Activated CD8-positive, alpha-beta memory T cell treated with anti-CD3 and anti-CD28 coated beads, Interleukin-2, amount 50 U/mL, for 24 hours (primary cell): ENCODE data around the gene OR6X1.

Experiments
- DNase-seq: peaks from one replicate; pipeline ENCODE4 v3.0.0-alpha.2; 2020; ENCODE audit errors: extremely low read depth

Gene OR6X1, protein sequence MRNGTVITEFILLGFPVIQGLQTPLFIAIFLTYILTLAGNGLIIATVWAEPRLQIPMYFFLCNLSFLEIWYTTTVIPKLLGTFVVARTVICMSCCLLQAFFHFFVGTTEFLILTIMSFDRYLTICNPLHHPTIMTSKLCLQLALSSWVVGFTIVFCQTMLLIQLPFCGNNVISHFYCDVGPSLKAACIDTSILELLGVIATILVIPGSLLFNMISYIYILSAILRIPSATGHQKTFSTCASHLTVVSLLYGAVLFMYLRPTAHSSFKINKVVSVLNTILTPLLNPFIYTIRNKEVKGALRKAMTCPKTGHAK

DNA sequence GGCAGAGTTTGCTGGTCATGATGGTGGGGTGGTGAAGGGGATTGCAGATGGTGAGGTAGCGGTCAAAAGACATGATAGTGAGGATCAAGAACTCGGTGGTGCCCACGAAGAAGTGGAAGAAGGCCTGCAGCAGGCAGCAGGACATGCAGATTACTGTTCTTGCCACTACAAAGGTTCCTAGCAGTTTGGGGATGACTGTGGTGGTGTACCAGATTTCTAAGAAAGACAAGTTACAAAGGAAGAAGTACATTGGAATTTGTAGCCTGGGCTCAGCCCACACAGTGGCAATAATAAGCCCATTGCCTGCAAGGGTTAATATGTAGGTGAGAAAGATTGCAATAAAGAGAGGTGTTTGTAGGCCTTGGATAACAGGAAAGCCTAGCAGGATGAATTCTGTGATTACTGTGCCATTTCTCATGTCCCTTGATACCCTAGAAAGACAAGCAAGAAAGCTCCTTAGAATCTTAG lies at the start of gene OR6X1:
Gene OR6X1 (minus strand): TSS at position 418 of the 468 bp plus-strand sequence. CDS start 0 bp downstream, at position 418.
- no peak for DNase-seq

DNA sequence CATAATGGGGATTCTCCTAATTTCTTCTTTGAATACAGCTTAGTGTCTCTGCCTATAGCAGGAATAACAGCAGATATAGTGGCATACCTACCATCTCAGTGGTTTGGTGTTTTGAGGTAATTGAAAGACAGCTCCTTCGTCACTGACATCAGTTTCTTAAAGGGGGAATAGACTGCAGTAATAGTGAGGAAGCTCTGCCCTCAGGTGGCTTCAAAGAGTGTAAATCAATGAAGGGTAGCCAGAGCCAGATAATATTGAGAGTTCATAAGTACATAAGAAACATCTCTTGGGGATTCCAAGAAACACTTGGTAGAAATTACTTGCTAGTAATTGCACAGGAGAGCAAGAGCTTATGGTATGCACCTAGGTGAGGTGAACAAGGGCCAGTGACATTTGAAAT lies 47.4 kb upstream of the OR6X1 start:
- no peak for DNase-seq

DNA sequence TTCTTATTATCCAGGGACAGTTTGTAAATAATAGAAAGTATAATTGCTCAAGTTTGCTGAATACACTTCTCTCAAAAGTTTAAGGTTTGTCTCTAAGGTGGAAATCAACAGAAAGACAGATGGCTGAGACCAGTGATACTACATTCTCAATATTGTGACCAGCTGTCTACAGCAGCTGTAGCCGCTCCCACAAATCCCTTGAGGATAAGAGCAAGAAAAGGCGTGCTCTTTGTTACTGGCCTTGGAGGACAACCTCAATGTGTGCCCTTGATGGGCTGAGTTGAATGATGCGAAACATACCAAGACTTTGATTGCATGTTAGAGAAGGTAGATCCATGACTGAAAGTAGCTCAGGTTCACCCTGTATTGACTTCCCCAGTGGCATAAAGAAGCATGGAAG lies 45.7 kb upstream of the OR6X1 start:
- DNase-seq: no peak

DNA sequence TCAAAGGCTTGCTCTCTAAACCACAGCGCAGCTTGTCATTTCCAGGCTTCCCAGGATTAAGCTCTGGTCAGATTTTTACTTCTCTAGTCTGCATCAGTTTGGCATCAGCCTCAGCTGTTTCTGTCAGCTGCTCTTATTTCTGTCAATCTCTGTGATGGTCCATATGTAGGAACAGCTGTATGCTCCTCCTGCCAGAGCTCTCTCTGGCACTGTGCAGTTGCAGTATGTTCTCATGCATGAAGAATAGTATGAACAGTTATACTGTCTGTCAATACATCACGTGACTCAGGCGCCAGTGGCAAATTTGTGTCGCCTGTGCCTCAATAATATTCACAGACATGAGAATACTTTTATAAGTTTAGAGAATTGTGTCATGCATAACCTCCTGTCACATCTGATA lies 45.1 kb upstream of the OR6X1 start:
- DNase-seq: no peak

DNA sequence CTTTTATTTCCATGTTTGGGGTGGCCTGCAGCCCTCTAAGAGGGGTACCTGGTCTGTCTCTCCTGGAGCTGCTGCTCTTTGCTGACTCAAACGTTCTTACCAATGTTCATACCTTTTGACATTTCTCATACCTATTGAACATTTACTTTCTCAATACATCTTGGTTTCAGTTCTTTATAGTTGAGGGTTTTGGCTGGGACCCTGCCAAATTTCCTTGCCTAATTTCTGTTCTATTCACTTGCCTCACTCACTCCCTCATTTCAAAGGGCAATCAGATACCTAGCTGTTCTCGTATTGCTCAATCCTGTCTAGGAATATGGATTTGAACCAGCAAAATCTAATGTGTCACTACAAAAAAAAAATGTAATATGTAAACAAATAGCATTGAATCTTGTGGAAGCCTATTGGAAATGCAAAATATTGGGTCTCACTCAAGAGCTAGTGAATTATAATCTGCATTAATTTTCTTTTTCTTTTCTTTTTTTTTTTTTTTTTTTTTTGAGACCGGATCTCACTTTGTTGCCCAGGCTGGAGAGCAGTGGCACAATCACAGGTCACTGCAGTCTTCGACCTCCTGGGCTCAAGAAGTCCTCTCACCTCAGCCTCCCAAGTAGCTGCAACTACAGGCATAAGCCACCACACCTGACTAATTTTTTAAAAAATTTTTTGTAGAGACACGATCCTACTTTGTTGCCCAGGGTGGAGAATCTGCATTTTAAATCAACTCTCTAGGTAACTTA lies 44.4 kb upstream of the OR6X1 start:
- DNase-seq: no peak

DNA sequence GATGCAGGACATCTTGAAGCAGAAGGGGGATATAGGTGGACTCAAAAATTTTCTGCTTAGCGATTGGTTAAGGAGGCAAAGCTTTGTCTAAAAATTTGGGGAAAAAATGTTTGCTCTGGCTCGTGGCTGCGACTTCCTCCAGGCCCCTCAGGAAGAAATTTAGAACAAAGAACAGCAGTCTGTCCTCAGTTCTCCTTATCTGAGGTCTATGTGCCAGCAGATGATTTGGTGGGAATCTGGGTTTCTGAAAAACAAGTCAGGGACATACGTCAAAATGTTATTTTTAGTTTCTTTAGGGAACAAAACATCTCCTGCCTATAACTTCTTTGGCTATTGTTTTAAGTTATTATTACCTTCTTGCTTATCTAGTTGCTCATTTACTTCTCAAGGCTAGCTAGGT lies 43.8 kb upstream of the OR6X1 start:
- DNase-seq: no peak

DNA sequence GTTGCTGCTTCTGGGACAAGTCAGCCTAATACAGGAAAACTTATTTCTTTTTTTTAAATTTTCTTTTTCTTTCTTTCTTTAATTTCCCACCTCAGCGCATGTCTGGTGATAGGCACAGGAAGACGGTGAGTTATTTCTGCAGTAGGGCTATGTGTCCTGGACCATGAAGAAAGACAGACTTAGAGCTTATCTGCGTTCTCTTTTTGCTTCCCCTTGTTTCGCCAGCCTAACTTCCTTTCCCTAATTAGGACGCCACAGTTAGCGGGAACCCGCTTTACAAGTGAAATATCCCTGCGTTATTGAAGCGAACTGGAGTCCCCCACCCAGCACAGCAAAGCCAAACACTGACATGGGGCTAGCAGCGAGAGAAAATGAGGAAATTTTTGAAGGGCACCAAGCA lies 43.2 kb upstream of the OR6X1 start:
- DNase-seq: no peak

DNA sequence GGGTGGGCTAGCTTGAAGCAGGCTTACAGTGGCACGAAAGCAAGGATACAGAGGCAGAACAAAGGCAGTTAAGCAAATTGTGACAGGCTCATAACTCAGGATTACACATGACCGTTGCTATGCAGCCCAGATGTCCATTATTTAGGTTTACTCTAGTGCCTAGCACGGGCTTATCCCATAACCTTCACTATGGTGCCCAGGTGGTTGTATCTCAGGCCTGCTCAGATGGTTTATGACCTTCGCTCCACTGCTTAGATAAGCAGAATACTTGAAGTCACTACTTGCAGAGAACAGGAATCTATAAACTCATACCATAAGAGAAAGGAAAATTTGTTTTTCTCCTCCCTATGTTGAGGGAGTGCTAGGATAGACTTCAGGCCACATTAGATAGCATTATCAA lies 42.8 kb upstream of the OR6X1 start:
- no peak for DNase-seq

DNA sequence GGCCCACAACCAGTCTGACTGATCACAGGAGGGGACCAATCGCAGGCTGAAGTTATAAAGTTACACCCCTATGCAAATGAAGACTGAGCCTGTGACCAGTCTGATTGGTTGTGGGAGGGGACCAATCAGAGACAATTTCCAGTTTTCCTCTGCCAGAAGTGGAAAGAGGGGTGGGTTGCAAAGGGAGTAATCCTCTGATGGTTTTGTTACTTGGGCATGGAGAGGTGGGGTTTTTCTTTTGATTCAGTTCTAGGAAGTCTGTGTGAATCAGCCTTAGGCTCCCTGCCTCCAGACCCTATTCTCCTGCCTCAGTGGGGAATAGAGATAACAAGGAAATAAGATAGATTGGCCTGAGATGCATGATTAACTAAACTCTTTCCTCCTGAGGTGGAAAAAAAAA lies 41.9 kb upstream of the OR6X1 start:
- no peak for DNase-seq

DNA sequence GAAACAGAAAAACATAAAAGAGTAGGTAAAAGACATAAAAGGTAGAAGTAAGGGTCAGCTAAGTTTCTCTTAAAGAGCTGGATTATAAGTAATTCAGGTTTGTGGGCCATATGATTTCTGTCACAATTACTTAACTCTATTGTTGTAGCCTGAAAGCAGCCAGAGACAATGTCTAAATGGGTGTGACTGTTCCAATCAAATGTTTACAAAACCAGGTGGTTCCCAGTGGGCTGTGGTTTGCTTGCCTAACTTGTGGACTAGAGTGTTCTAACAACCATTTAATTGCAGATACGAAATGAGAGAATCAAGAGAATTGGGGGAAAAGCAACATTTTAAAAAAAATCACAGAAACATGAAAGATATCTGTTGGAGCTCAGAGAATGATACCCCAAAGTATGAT lies 29.2 kb upstream of the OR6X1 start:
- DNase-seq: no peak

DNA sequence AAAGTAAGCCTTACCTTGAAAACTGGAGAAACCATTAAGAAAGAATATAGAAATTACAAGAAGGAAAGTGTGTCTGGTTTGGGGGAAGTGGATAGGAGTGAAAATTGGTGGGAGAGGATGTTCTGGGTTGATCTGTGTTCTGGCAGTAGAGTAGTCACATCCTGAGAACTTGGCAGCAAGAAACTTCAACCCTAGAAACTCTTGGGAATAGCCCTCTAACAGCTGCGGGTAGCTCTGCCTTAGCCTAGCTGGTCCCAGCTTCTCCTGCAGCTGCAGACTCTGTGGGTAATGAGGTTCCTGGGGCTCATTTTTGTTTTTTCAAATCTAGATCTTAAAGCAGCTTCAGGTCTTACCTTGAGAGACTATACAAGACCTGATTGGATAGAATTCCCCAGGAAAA lies 24.2 kb upstream of the OR6X1 start:
- no peak for DNase-seq

DNA sequence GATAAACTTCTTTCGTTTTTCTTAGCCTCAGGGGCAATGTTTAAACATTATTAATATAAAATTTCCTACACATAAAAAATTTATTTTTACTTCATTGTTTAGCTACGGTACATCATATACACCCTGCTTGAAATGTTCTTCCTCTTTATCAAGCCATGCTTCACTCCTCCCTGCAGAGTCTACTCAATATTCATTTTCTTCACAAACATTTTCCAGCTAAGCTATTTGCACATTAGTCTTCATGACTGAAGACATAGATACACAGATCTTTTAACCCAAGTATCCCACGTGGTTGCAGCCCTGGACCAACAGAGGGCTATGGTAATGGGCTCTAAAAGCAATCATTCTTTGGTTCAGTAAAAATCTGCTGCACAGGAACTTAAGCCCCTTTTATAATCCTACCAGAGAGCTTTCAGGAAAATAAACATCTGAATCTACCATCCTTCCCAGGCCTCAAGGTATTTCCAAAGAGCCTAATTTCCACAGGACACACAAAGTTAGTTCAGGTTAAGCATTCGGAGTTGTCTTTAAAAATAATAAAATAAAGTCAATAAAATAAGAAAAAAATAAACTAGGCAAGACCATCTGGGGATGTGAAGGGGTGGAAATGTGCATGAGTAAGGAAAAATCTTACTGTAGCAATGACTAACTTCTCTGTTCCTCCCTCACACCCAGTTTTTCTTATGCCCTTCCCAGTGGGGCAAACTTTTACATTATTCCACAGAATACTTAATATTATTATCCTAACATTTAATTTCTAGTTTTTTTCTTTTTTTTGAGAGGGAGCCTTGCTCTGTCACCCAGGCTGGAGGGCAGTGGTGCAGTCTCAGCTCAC lies 21.6 kb upstream of the OR6X1 start:
- no peak for DNase-seq

DNA sequence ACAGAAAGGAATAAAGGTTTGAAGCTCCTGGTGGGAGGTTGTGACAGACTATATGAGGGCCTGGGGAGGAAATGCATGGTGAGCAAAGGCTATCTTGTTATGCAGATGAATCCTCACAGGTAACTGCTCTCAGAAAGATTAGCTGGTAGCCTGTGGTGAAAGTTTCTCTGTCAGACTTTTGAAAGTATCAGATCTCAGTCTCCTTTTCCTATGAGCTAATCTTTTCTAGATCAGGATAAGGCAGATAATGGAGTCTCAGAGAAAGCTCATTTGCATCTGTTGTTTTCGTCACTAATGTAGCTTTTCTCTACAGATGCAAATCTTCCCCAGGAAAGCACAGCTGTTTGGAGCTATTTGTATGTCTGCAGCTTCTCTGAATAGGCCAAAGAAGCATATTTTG lies 21.0 kb upstream of the OR6X1 start:
- no peak for DNase-seq

DNA sequence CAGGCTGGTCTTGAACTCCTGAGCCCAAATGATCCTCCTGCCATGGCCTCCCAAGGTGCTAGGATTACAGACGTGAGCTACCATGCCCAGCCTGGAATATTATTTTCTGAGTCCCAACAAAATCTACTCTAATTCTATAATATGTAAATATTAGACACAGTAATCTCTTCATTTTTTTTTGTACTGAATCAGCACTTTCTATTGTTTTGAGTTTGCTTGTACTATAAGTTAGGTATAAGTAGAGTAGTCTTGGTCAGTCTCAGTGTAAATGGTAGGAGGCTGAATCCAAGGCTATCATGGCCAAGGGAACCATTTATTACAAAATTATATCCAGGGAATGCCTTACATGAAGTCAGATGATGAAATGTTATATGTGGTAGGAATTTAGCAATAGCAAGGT lies 19.6 kb upstream of the OR6X1 start:
- DNase-seq: no peak

DNA sequence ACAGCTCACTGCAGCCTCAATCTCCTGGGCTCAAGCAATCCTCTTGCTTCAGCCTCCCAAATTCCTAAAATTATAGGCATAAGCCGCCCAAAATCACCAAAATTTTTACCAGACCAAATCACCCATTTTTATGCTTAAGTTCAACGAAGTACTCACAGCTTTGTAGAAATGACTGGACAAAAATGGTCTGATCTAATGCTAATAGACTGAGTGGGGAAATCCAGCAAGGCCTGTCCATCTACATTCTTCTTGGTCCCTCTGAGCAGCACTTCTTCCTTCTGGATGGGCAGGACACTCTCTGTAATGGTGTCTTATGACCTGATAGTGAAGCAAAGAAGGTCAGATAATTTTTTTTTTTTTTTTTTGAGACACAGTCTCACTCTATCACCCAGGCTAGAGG lies 18.7 kb upstream of the OR6X1 start:
- no peak for DNase-seq

DNA sequence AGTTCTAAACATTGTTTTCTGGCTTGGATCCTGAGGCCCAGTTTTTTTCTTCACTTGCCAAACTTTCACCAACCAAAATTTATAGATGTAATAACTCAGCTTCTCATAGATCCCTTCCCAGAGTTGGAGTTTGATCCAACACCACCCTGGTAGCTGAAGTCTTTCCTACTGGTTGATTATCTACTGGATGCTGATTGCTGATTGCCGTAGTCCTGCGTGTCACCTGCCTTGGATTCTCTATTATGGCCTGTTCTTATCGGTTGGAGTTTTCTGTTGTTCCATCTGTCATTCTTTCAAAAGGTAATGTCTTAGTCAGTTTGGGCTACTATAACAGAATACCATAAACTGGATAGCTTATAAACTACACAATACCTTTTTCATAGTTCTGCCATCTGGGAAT lies 17.3 kb upstream of the OR6X1 start:
- DNase-seq: no peak

DNA sequence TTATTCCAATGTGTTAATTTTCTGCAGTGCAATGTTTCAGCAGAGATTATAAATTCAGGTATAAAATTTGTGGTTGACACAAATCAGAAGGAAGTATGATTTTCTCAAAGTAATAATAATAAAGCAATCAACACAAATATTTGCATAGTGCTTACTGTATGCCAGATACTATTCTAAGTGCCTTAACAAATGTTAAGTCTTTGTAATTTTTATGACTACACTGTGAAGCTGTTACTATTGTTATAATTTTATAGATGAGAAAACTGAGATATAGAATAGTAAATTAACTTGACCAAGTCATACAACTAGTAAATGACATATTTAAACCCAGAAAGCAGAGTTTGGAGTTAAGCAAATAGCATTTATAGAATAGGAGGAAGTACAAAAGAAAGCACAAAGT lies 16.4 kb upstream of the OR6X1 start:
- DNase-seq: no peak

DNA sequence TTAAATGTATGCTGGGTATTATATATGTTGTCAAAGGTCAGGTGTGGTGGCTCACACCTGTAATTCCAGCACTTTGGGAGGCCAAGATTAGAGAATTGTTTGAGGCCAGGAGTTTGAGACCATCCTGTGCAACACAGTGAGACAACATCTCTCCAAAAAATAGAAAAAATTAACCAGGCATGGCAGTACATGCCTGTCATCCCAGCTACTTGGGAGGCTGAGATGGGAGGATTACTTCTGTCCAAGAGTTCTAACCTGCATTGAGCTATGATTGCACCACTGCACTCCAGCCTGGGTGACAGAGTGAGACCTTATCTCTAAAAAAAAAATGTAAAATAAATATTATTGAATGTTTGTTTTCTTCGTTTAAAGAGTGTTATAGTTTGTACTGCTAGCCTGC lies 11.3 kb upstream of the OR6X1 start:
- DNase-seq: no peak

DNA sequence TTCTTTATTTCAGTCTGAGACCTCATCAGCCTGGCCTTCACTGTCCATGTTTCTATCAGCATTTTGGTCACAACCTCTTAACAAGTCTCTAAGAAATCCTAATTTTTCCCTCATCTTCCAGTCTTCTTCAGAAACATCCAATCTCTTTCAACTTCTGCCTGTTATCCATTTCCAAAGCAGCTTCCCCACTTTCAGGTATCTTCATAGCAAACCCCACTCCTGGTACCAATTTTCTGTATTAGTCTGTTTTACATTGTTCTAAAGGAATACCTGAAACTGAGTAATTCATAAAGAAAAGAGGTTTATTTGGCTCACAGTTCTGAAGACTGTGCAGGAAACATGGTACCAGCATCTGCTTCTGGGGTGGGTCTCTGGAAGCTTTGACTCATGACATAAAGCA lies 8.1 kb upstream of the OR6X1 start:
- no peak for DNase-seq

DNA sequence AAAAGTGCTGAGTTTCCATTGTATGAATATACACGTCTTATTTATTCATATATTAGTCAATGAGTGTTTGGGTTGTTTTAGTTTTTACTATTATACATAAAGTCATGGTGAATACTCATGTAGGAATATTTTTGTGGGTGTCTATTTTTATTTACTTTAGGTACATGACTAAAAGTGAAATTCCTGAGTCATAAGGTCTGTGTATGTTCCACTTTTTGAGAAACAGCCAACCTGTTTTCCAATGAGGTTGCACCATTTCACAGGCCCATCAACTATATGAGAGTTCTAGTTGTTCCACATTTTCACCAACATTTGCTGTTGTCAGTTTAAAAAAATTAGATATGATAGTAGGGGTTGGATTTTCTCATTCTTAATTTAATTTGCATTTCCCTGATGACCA lies 6.6 kb upstream of the OR6X1 start:
- DNase-seq: no peak

DNA sequence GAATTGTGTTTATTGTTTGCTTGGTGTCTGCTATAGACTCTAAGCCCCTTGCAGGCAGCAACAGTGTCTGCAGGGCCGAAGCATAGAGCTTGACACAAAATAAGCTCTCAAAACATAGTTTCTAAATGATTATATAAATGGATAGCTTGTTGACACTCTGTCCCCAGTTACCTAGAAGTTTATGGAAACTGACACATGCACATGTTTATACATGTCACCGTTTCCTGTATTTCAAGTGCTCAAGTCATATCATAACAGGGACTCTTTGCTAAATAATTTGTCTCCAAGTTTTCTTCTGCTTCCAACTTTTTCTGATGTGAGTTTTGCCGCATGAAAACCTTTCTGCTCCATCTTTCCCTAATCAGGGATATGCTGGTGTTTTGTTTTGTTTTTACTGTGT lies 3.7 kb upstream of the OR6X1 start:
- no peak for DNase-seq

DNA sequence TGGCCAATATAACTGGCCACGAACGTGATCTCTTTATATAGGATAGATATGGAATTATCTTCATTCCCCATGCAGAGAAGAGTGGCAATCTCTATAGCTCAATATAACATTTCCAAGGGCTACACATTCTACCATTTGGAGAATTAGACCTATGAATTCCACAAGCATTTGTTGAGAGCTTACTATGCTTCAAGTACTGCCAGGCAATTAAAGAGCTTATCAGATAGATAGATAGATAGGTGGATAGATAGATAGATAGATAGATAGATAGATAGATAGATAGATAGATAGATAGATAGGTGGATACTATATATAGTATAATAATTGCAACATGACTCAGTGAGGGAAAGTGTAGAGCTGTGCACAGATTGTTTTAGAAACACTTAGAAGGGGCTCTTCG lies 1.5 kb upstream of the OR6X1 start:
- no peak for DNase-seq

DNA sequence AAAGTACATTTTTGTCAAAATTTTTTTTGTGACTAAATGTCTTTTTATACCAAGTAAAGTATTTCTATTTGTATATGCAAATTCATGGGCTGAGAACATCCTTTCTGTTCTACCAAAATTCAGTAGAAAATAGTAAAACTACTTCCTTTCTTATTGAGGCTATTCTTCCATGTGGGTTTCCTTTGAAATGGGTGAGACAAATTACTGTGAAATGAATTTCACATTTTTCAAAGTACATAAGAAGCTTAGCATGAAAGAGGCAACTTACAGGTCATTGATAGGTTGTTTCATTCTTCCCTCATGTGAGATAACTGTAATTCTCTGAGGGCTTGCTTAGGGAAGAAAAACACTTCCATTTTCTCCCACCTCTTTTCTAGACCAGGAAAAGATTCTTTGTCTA lies 1.0 kb upstream of the OR6X1 start:
- no peak for DNase-seq
